NB4 (cell line): ENCODE results near the gene CHDH.

Experiments used
- MYC ChIP-seq: IDR thresholded peaks from 2 replicates; pipeline ENCODE4 v1.6.1; 2011; ENCODE audit warnings: low read depth, low read length
- TF ChIP-seq, protein P1 (sequence below): IDR thresholded peaks from one replicate; pipeline ENCODE4 v1.5.1; 2012; ENCODE audit warnings: low read depth, low read length

DNA sequence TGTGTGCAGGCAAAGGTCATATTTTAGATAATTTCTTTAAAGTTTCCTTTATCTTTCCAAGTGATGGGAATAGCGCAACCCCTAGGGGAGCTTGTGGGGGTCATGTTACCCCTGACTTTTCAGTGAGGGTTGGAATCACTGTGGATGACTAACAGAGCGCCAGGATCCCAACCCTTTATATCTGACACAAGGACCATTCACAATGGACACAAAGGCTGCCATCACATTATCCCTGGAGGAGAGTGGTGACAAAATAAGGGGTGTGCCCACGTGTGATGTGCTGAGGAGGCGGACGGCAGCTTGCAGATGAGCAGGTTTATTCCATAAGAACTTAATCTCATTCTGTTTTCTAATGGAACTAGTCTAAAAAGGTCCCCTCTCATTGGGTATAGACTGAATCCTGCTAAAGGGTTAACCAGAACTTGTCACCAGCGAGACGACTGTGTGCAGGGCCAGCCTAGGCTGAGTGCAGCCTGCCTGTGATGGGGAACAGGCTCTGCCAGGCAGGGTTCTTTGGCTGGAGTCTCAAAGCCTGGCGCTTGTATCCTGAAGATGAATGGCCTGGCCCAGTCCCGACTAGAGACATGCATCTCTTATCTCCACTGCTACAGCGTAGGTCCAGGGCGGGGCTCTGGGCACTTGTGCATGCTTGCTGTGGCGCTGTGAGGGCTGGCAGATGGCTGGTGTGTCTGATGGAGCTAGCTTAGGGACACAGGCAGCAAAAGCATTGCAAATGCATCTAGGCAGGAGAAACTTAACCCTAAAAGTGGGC is 50.2 kb downstream of the CHDH start:
- TF ChIP-seq, protein P1, sequence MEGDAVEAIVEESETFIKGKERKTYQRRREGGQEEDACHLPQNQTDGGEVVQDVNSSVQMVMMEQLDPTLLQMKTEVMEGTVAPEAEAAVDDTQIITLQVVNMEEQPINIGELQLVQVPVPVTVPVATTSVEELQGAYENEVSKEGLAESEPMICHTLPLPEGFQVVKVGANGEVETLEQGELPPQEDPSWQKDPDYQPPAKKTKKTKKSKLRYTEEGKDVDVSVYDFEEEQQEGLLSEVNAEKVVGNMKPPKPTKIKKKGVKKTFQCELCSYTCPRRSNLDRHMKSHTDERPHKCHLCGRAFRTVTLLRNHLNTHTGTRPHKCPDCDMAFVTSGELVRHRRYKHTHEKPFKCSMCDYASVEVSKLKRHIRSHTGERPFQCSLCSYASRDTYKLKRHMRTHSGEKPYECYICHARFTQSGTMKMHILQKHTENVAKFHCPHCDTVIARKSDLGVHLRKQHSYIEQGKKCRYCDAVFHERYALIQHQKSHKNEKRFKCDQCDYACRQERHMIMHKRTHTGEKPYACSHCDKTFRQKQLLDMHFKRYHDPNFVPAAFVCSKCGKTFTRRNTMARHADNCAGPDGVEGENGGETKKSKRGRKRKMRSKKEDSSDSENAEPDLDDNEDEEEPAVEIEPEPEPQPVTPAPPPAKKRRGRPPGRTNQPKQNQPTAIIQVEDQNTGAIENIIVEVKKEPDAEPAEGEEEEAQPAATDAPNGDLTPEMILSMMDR: no peak
- no peak for TF ChIP-seq MYC
